Suprapubic skin (tissue), 4 donors: ENCODE results near the gene HOXB7. TPM values are rescaled to one million over a fixed set of nuclear protein-coding genes. Genes with fewer than 3 reads are reported as not detected.
A peak's percentile ranks its signal among the peaks of the same experiment; 100 is the strongest.

ENCODE experiments used
- DNase-seq, 2 donors: peaks; one replicate each; pipeline ENCODE4 v3.0.0-alpha.2; 2019; ENCODE audit warnings: low spot score in 2 of 2
- H3K27ac ChIP-seq: fragments of 200-600 bp; sonication (generic); one replicate; pipeline ENCODE4 v1.5.1; 2019
- H3K27me3 ChIP-seq: fragments of 200-600 bp; sonication (generic); one replicate; pipeline ENCODE4 v1.5.1; 2019
- H3K36me3 ChIP-seq: fragments of 200-600 bp; sonication (generic); one replicate; pipeline ENCODE4 v1.5.1; 2019
- H3K4me1 ChIP-seq: fragments of 200-600 bp; sonication (generic); one replicate; pipeline ENCODE4 v1.5.1; 2019
- H3K4me3 ChIP-seq: fragments of 200-600 bp; sonication (generic); one replicate; pipeline ENCODE4 v1.5.1; 2019; ENCODE audit warnings: mild to moderate bottlenecking
- H3K9me3 ChIP-seq: fragments of 200-600 bp; sonication (generic); one replicate; pipeline ENCODE4 v1.5.1; 2019
- CTCF ChIP-seq, 2 donors: fragments of 200-600 bp in 1 of 2; fragments of 450-650 bp in 1 of 2; sonication (generic) in 1 of 2; IDR thresholded peaks; one replicate each; pipeline ENCODE4 v1.5.1; 2016 to 2019; ENCODE audit warnings: antibody characterized with exemption in 2 of 2, mild to moderate bottlenecking in 1 of 2, moderate library complexity in 1 of 2
- EP300 ChIP-seq: sonication (generic); formaldehyde crosslinking; IDR thresholded peaks from one replicate; pipeline ENCODE4 v1.6.1; 2017; ENCODE audit warnings: antibody characterized with exemption
- POLR2A ChIP-seq, 2 donors: fragments of 450-650 bp; IDR thresholded peaks; one replicate each; pipeline ENCODE4 v1.6.1; 2017; ENCODE audit warnings: antibody characterized with exemption in 2 of 2, mild to moderate bottlenecking in 2 of 2, moderate library complexity in 2 of 2
- POLR2AphosphoS5 ChIP-seq, 3 donors: sonication (generic); formaldehyde crosslinking; IDR thresholded peaks; one replicate each; pipeline ENCODE4 v1.6.1; 2017; ENCODE audit warnings: antibody characterized with exemption in 3 of 3
- WGBS: methylation state at CpG from one replicate; pipeline ENCODE4 v1.1.5; 2018; 5-methylcytosine and 5-hydroxymethylcytosine counted together
- total RNA-seq, 4 donors: library from RNA; depleted of rRNA; stranded (reverse); fragments of >200 nt; gene quantifications; one replicate each; pipeline ENCODE4 v1.1.0, GENCODE V29; 2016

HOXB7 gene
- total RNA-seq, 4 donors from 2014 or later = 0.95 to 3.6 (median 2.4) TPM

- 62% methylated on average over 40 of the region's 41 CpGs for WGBS
- H3K27me3 ChIP-seq = peaks cover 100% of the 10 kb centered on the region
- no peak for TF ChIP-seq POLR2AphosphoS5 (IDR thresholded peaks at IDR 0.05)
- TF ChIP-seq POLR2A (IDR thresholded peaks at IDR 0.05) = no peak
- TF ChIP-seq EP300 = no peak
- no peak for TF ChIP-seq CTCF (IDR thresholded peaks at IDR 0.05)
- H3K36me3 ChIP-seq = no peaks in the 10 kb centered on the region
- H3K4me3 ChIP-seq = no peak overlapping the region
- no peaks in the 10 kb centered on the region for H3K9me3 ChIP-seq
- DNase-seq = no peak
- H3K27ac ChIP-seq = no peak overlapping the region
- H3K4me1 ChIP-seq = peaks cover 39% of the 10 kb centered on the region
Measured at GRCh38 chr17:48621410-48622392, 10.9 kb upstream of the HOXB7 start.

- Histone ChIP-seq H3K4me3 (no peak overlapping the region), H3K36me3 (no peaks in the 10 kb centered on the region), H3K9me3 (no peaks in the 10 kb centered on the region), H3K4me1 (peaks cover 28% of the 10 kb centered on the region), H3K27ac (no peak overlapping the region), H3K27me3 (peaks cover 100% of the 10 kb centered on the region)
- TF ChIP-seq POLR2AphosphoS5 (IDR thresholded peaks at IDR 0.05) (no peak), CTCF (IDR thresholded peaks at IDR 0.05) (no peak), POLR2A (IDR thresholded peaks at IDR 0.05) (no peak), EP300 (no peak)
- DNase-seq = no peak
- WGBS = 72% methylated on average over 6 of the region's 6 CpGs
Measured at GRCh38 chr17:48620461-48621139, 9.8 kb upstream of the HOXB7 start.

GRCh38 chr17:48619826-48620449 lies 9.1 kb upstream of the HOXB7 start:
- WGBS = 67% methylated on average over 31 of the region's 32 CpGs
- DNase-seq = no peak

GRCh38 chr17:48618256-48618896 lies 7.6 kb upstream of the HOXB7 start:
- DNase-seq = peak; percentile 93 to 95
- Histone ChIP-seq H3K4me3 (peak overlapping the region; percentile 4), H3K9me3 (no peaks in the 10 kb centered on the region), H3K36me3 (no peaks in the 10 kb centered on the region), H3K4me1 (peaks cover 38% of the 10 kb centered on the region), H3K27ac (no peak overlapping the region), H3K27me3 (peaks cover 100% of the 10 kb centered on the region)
- WGBS = 10% methylated on average over 25 of the region's 25 CpGs
- TF ChIP-seq POLR2AphosphoS5 (IDR thresholded peaks at IDR 0.05) = no peak
- TF ChIP-seq CTCF (IDR thresholded peaks at IDR 0.05) = peak; percentile 96 to 99

More at GRCh38 chr17:48619826-48620449, 9.1 kb upstream of the HOXB7 start:
- Histone ChIP-seq H3K27ac (no peak overlapping the region), H3K4me1 (peaks cover 26% of the 10 kb centered on the region), H3K9me3 (no peaks in the 10 kb centered on the region), H3K4me3 (no peak overlapping the region), H3K27me3 (peaks cover 100% of the 10 kb centered on the region), H3K36me3 (no peaks in the 10 kb centered on the region)
- TF ChIP-seq POLR2AphosphoS5 (IDR thresholded peaks at IDR 0.05) (no peak), POLR2A (IDR thresholded peaks at IDR 0.05) (no peak), EP300 (no peak), CTCF (IDR thresholded peaks at IDR 0.05) (no peak)
